NOMO-1 treated with DMSO at 0.1 percent for 48 hours (cell line): ENCODE measurements around the gene FGF3.

Experiments
- DNase-seq: peaks from one replicate; lab custom pipeline; 2025; ENCODE audit not compliant: unreplicated experiment; lab: John Stamatoyannopoulos, UW

FGF3 gene

GRCh38 chr11:69804769-69805508, 14.3 kb downstream of the FGF3 start:
- no peak for DNase-seq

- no peak for DNase-seq
These were observed 15.5 kb downstream of the FGF3 start for GRCh38 chr11:69803604-69804218.

GRCh38 chr11:69803022-69803421, 16.2 kb downstream of the FGF3 start:
- DNase-seq, result no peak

GRCh38 chr11:69802590-69802989, 16.6 kb downstream of the FGF3 start:
- no peak for DNase-seq

GRCh38 chr11:69801513-69802335, 17.5 kb downstream of the FGF3 start:
- no peak for DNase-seq

GRCh38 chr11:69800278-69800677, 18.9 kb downstream of the FGF3 start:
- no peak for DNase-seq

GRCh38 chr11:69799582-69799981, 19.6 kb downstream of the FGF3 start:
- no peak for DNase-seq

- no peak for DNase-seq
These were observed 20.1 kb downstream of the FGF3 start for GRCh38 chr11:69799097-69799496.

GRCh38 chr11:69797737-69798528, 21.3 kb downstream of the FGF3 start:
- no peak for DNase-seq

GRCh38 chr11:69797156-69797555, 22.1 kb downstream of the FGF3 start:
- no peak for DNase-seq

GRCh38 chr11:69796063-69796462, 23.2 kb downstream of the FGF3 start:
- DNase-seq, result no peak

- DNase-seq, result no peak
These were observed 27.7 kb downstream of the FGF3 start for GRCh38 chr11:69791276-69792180.

- DNase-seq, result no peak
These were observed 30.3 kb downstream of the FGF3 start for GRCh38 chr11:69788956-69789355.

- DNase-seq, result no peak
These were observed 31.3 kb downstream of the FGF3 start for GRCh38 chr11:69787906-69788305.

GRCh38 chr11:69787457-69787856, 31.8 kb downstream of the FGF3 start:
- no peak for DNase-seq

- no peak for DNase-seq
These were observed 38.0 kb downstream of the FGF3 start for GRCh38 chr11:69781241-69781640.

- no peak for DNase-seq
These were observed 40.8 kb downstream of the FGF3 start for GRCh38 chr11:69778373-69778772.

- DNase-seq, result no peak
These were observed 44.0 kb downstream of the FGF3 start, which contains the start of gene FGF4 for GRCh38 chr11:69775163-69775755. TSS of gene FGF4 (minus strand) at chr11:69775341. CDS start at chr11:69775084, 257 bp downstream.

GRCh38 chr11:69774354-69775162, 44.7 kb downstream of the FGF3 start:
- DNase-seq, result no peak
